Activated CD4-positive, alpha-beta T cell treated with anti-CD3 and anti-CD28 coated beads for 36 hours (primary cell): ENCODE measurements around the gene MROH7. TPM values are rescaled to one million over a fixed set of nuclear protein-coding genes. Genes with fewer than 3 reads are reported as not detected.

Source experiments
- ATAC-seq: fragments of 200-7000 bp; cut with Tn5 transposase; one replicate; pipeline ENCODE4 v1.10.0; 2021; ENCODE audit warnings: mild to moderate bottlenecking, moderate library complexity
- CTCF ChIA-PET: fragments of 350-600 bp; sonication (Branson Sonifier 250); formaldehyde crosslinking; loops from one replicate; lab custom pipeline; 2021; ENCODE audit warnings: antibody characterized with exemption; lab: Charles Lee
- POLR2A ChIA-PET: fragments of 350-600 bp; sonication (Branson Sonifier 250); formaldehyde crosslinking; loops from one replicate; lab custom pipeline; 2021; ENCODE audit warnings: antibody characterized with exemption, inconsistent platforms; lab: Charles Lee
- DNase-seq: peaks from one replicate; pipeline ENCODE4 v3.0.0-alpha.2; 2020
- H3K27ac Mint-ChIP-seq: one replicate; pipeline ENCODE4 v1.8.0; 2021; ENCODE audit warnings: mixed read lengths
- H3K27me3 Mint-ChIP-seq: one replicate; pipeline ENCODE4 v1.8.0; 2021; ENCODE audit warnings: mixed read lengths
- H3K36me3 Mint-ChIP-seq: one replicate; pipeline ENCODE4 v1.8.0; 2021; ENCODE audit warnings: low read depth, mixed read lengths
- H3K4me1 Mint-ChIP-seq: one replicate; pipeline ENCODE4 v1.8.0; 2021; ENCODE audit warnings: mixed read lengths
- H3K4me3 Mint-ChIP-seq: one replicate; pipeline ENCODE4 v1.8.0; 2021; ENCODE audit warnings: mild to moderate bottlenecking, moderate library complexity, mixed read lengths
- H3K9me3 Mint-ChIP-seq: one replicate; pipeline ENCODE4 v1.8.0; 2021; ENCODE audit warnings: low read depth, mixed read lengths
- intact Hi-C, 2 experiments: fragments of 100-400 bp; cut with DNase I in 1 of 2; cut with micrococcal nuclease in 1 of 2; formaldehyde crosslinking; loops; one replicate each; pipeline versions ENCODE4 v1.14.2 to v1.15.1; 2022 to 2024; cut with DNase I, micrococcal nuclease
- total RNA-seq, 2 experiments: library from RNA; stranded (reverse); gene quantifications; one replicate each; pipeline ENCODE4 v1.2.3, GENCODE V29; 2021

MROH7 gene
- total RNA-seq = under 1 TPM; 0.16 to 0.25 TPM

DNA sequence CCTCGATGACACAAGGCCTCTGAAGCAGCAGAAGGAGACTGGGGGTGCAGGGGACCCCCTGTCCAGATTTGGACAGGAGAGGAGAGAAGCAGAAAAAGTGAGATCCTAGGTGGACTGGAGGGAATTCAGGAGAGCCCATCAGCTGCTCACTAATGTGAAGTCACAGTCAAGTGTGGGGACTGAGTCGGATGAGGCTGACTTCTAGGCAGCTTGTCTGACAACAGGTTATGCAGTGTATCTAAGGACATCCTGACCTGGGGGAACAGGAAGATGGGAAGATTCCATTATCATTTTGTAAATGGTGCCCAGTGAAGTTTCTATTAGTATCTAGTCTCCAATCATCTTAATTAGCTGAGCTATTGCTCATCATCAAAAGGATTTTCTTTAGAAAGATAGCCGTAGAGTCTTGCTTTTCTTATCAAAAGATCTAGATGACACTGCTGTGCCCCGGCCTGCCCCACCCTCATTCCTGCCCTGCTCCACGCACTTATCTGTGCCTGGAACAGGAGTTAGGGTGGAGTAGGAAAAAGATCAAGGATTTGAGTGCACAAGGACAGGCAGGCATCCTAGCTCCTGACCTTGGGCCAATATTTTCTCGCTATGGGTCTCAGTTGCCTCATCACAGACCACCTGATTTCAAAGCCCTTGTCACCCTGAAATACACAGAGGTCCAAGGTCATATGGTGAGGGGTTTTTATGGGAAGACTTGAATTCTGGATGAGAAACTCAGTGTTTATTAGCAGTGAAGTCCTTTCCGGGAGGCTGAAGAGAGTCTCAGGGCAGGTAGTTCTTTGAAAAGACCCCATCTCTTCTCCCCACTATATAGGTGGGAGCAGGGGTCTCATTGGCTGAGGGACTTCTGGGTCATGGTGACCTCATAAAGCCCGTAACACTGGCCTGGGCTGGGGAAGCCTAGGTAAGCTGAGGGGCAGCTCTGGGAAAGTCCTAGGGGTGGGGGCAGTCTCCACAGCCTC, at the start of gene MROH7:
Gene MROH7 (plus strand): TSS at position 924 of the 974 bp plus-strand sequence. CDS start 11,141 bp downstream, outside the sequence.
- no peak for ATAC-seq
- peaks cover 4% of the 10 kb centered on the region for H3K27me3 Mint-ChIP-seq
- intact Hi-C loops = no loop called here
- ChIA-PET POLR2A (interaction anchor here (0.6 kb wide), 1 partner anchor 592 kb away, joined by 3 read pairs; no protein-coding TSS in a partner anchor), CTCF (interaction anchor here (0.6 kb wide), 1 partner anchor 123 kb away, joined by 3 read pairs; no protein-coding TSS in a partner anchor)
- peaks cover 6% of the 10 kb centered on the region for H3K9me3 Mint-ChIP-seq
- H3K36me3 Mint-ChIP-seq = no peaks in the 10 kb centered on the region
- no peak for DNase-seq
- H3K4me1 Mint-ChIP-seq = no peaks in the 10 kb centered on the region
- H3K27ac Mint-ChIP-seq = no peak within 1 kb of the TSS
- no peak within 1 kb of the TSS for H3K4me3 Mint-ChIP-seq

DNA sequence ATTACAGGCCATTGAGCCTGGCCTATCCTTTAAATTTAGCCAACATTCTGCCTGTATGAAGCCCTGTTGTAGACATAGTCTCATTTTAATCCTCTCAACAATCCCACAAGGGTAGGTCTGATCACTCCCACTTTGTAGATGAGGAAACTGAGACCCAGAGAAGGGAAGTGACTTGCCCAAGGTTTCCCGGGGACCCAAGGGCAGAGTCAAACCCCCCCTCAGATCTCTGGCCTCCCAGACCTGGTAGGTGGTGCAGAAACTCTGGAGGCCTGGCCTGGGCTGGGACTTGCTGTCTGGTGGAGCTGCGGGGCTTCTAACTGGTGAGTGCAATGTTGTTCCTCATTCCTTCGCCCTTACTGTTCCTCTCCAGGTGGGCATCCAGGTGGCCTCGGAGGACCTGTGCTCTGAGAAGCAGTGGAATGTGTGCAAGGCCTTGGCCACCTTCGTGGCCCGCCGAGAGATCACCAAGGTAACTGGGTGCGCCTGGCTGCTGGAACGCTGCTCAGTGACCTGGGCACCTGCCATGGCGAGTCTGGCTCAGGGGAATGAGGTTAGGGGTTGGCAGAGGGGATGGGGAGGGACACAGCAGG, 47.9 kb upstream of the MROH7 start:
- Mint-ChIP-seq H3K4me1 (no peaks in the 10 kb centered on the region), H3K9me3 (no peaks in the 10 kb centered on the region), H3K4me3 (no peak overlapping the region), H3K36me3 (no peaks in the 10 kb centered on the region), H3K27me3 (no peaks in the 10 kb centered on the region), H3K27ac (no peak overlapping the region)
- POLR2A ChIA-PET = no interaction called here
- DNase-seq = no peak
- intact Hi-C loops = no loop called here
- no peak for ATAC-seq
- CTCF ChIA-PET = no interaction called here

DNA sequence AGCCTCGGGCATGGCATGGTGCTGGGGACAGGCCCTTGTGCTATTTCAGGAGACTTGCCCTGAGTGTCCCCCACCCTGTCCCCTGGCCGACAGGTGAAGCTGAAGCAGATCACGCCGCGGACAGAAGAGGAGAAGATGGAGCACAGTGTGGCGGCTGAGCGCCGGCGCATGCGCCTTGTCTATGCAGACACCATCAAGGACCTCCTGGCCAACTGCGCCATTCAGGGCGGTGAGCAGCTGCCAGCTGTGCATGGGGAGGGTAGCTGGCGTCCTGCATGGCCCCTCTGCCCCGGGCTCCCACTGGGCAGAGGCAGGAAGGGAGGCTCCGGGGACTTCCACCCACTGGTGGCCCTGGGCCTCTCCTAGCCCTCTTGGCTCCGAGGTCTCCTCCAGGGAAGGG, 47.1 kb upstream of the MROH7 start:
- Mint-ChIP-seq H3K4me1 (no peaks in the 10 kb centered on the region), H3K9me3 (no peaks in the 10 kb centered on the region), H3K27me3 (no peaks in the 10 kb centered on the region), H3K4me3 (no peak overlapping the region), H3K27ac (no peak overlapping the region), H3K36me3 (no peaks in the 10 kb centered on the region)
- POLR2A ChIA-PET = no interaction called here
- ATAC-seq = no peak
- intact Hi-C loops = no loop called here
- CTCF ChIA-PET = no interaction called here
- DNase-seq = no peak

DNA sequence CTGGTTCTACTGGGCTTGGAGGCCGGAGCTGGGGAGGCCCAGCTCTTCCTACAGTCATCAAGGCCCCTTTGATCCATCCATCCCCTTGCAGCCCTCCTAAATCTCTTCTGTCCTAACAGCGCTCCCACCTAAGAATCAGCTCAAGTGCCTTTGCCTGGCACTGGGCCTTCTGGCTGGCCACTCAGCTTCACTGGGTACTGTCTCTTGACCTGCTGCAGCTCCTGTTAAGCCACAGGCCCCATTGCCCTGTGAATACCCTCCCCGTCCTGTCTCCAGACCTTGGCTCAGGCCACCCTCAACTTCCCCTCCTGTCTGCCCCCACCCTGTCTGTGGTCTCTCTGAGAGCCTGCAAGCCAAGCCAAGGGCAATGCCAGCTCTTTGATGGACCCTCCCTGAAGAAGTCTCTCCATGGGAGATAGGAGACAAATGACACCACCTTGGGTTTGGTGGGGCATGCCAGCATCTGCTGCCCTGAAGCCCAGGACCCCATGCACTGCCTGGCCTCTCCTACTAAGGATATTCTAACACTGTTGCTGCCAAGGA, 45.6 kb upstream of the MROH7 start:
- Mint-ChIP-seq H3K27ac (no peak overlapping the region), H3K36me3 (no peaks in the 10 kb centered on the region), H3K4me3 (no peak overlapping the region), H3K9me3 (no peaks in the 10 kb centered on the region), H3K4me1 (no peaks in the 10 kb centered on the region), H3K27me3 (no peaks in the 10 kb centered on the region)
- ATAC-seq = no peak
- POLR2A ChIA-PET = no interaction called here
- CTCF ChIA-PET = interaction anchor here (0.8 kb wide), 1 partner anchor 31 kb away, joined by 4 read pairs; no protein-coding TSS in a partner anchor
- intact Hi-C loops = no loop called here
- DNase-seq = no peak

DNA sequence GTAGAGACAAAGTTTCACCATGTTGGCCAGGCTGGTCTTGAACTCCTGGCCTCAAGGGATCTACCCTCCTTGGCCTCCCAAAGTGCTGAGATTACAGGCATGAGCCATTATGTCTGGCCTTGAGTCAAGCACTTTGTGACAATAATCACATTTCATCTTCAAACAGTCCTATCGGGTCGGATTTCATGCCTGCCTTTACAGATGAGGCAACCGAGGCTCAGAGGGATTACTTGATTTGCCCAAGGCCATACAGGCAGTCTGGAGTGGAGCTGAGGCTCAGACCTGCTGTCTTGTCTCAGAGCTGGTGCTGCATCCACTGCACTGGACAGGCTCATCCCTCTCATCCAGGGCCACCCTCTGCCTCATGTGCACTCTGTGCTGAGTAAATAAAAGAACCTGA, 44.8 kb upstream of the MROH7 start:
- H3K27me3 Mint-ChIP-seq = no peaks in the 10 kb centered on the region
- no peak overlapping the region for H3K27ac Mint-ChIP-seq
- ChIA-PET POLR2A (no interaction called here), CTCF (interaction anchor here (0.6 to 0.8 kb wide), 2 partner anchors 25 to 31 kb away, joined by 3 to 4 read pairs; no protein-coding TSS in a partner anchor)
- no peak overlapping the region for H3K4me3 Mint-ChIP-seq
- DNase-seq = no peak
- H3K36me3 Mint-ChIP-seq = no peaks in the 10 kb centered on the region
- ATAC-seq = no peak
- intact Hi-C loops = no loop called here
- H3K9me3 Mint-ChIP-seq = no peaks in the 10 kb centered on the region
- H3K4me1 Mint-ChIP-seq = no peaks in the 10 kb centered on the region

DNA sequence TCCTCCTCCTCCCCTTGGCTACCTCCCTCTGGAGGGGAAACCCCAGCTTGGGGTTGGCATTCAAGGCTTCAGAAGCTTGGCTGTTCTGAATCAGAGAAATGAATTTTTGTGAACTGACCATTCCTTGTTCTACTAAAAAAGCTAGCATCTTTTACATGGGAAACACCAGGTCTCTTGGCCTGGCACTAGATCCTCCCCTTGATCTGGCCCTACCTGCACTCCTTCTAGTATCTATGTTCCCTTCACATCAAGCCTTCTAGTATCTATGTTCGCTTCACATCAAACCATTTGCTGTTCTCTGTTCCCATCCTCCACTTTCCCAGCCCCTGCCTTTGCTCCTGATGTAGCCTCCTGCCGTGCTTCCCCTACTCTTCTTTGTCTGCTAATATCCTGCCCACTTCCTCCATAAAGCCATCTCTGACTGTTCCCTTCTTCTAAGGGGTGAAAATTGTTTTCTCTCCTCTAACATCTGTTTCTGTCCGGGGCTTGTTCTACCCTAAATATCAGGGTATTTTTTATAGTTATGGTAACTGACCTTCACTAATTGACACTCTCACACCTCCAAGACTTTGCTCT, 44.0 kb upstream of the MROH7 start:
- no peak overlapping the region for H3K4me3 Mint-ChIP-seq

DNA sequence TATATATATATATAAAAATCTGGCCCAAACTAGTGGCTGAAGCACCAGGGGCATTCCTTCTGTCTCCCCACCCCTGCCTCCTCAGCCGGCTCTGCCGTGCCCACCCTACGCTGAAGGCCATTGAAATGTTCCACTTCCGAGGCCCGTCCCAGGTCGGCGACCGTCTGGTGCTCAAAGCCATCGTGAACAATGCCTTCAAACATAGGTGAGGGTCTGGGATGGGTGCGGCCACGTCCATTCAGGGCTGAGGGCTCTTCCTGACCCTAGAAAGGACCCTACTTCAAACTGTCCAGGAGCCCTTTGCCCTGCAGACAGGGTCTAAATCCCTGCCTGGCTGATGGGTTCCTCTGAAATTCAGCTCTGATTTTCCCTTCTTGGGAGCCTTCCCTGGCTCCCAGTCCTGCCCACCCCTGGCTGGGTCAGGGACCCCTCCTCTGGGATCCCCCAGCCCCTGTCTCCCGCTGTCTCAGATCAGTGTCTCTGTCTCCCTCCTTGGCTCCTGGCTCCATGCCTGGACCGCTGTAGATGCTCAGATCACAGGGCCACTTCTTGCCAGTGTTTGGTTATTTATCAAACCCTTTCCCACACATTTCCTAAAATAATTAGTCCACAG, 42.3 kb upstream of the MROH7 start:
- H3K36me3 Mint-ChIP-seq = no peaks in the 10 kb centered on the region
- H3K9me3 Mint-ChIP-seq = no peaks in the 10 kb centered on the region
- CTCF ChIA-PET = no interaction called here
- ATAC-seq (no peak), DNase-seq (no peak)
- POLR2A ChIA-PET = no interaction called here
- H3K4me1 Mint-ChIP-seq = peaks cover 2% of the 10 kb centered on the region
- H3K27ac Mint-ChIP-seq = no peak overlapping the region
- H3K27me3 Mint-ChIP-seq = no peaks in the 10 kb centered on the region
- no peak overlapping the region for H3K4me3 Mint-ChIP-seq
- intact Hi-C loops = no loop called here

More for the DNA sequence above, 44.0 kb upstream of the MROH7 start:
- no peaks in the 10 kb centered on the region for H3K36me3 Mint-ChIP-seq
- DNase-seq (no peak), ATAC-seq (no peak)
- H3K27ac Mint-ChIP-seq = no peak overlapping the region
- no peaks in the 10 kb centered on the region for H3K9me3 Mint-ChIP-seq
- ChIA-PET CTCF (no interaction called here), POLR2A (no interaction called here)
- intact Hi-C loops = no loop called here
- H3K4me1 Mint-ChIP-seq = no peaks in the 10 kb centered on the region
- no peaks in the 10 kb centered on the region for H3K27me3 Mint-ChIP-seq

DNA sequence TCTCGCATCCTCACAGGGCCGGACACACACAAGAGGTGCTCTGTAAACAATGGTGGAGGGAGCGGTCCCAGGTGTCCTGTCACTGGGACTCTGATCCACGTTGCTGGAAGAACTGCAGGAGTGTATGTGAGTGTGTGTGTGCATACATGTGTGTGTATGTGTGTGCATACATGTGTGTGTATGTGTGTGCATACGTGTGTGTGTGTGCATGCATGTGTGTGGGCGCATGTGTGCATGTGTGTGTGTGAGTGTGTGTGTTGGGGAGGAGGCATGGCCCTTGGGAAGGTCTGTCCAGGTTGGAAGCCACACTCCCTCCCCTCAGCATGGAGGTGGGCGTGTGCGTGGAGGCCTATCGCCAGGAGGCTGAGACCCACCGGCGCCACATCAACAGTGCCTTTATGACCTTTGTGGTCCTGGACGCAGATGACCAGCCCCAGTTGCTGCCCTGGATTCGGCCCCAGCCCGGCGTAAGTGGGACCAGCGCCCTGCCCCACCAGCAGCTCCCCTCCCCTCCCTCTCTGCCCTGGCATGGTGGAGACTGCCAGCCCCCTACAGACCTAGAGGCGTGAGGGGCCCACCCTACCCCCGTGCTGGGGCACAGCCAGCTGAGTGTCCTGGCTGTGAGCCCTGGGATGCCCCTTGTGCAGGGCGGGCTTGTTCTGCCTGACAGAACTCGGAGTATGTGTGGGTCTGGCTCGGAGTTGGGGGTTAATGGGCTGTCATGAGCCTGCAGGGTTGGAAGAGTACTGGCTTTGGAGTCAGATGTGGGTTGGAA, 40.5 kb upstream of the MROH7 start:
- ATAC-seq = no peak
- peaks cover 14% of the 10 kb centered on the region for H3K4me1 Mint-ChIP-seq
- ChIA-PET POLR2A (no interaction called here), CTCF (no interaction called here)
- H3K27me3 Mint-ChIP-seq = no peaks in the 10 kb centered on the region
- H3K36me3 Mint-ChIP-seq = no peaks in the 10 kb centered on the region
- H3K9me3 Mint-ChIP-seq = no peaks in the 10 kb centered on the region
- no peak for DNase-seq
- intact Hi-C loops = no loop called here
- H3K27ac Mint-ChIP-seq = no peak overlapping the region
- no peak overlapping the region for H3K4me3 Mint-ChIP-seq

DNA sequence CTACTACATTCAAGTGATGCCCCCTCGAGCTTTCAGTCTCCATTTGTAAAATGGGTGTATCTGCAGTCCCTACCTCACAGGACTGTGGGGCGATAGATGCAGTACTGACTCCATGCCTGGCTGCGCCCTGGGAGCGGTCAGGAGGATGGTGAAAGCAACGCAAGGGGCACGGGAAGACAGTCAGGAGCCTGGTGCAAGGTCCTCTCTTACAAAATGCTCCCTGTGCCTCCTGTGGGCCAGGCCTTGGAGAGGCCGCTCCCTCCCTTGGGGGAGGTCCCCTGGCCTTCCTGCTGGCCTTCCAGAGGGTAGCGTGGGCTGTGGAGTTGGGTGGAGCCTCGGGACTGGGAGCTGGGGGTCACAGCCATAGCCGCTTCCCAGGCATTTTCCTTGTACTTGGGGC, 39.9 kb upstream of the MROH7 start:
- POLR2A ChIA-PET = no interaction called here
- Mint-ChIP-seq H3K4me1 (peaks cover 14% of the 10 kb centered on the region), H3K27ac (no peak overlapping the region), H3K4me3 (no peak overlapping the region), H3K9me3 (no peaks in the 10 kb centered on the region), H3K36me3 (no peaks in the 10 kb centered on the region), H3K27me3 (no peaks in the 10 kb centered on the region)
- intact Hi-C loops = no loop called here
- CTCF ChIA-PET = no interaction called here
- no peak for DNase-seq
- ATAC-seq = no peak

DNA sequence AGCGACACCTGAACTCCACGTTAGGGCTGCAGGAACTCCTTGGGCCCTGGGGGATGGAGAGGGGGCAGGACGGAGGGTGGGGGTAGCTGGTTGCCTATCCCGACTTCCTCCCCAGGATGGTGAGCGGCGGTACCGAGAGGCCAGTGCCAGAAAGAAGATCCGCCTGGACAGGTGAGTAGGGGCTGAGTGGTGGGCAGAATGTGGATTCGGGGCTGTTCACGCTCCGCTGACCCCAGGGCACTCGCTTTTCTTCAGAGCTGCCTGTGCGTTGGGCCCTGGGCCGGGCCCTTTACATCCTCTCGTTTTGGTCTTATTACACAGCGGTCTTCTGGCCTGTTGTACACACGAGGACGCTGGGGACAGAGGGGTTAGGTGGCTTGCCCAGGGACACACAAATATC, 39.0 kb upstream of the MROH7 start:
- no peaks in the 10 kb centered on the region for H3K36me3 Mint-ChIP-seq
- ATAC-seq (no peak), DNase-seq (no peak)
- ChIA-PET CTCF (no interaction called here), POLR2A (no interaction called here)
- H3K27me3 Mint-ChIP-seq = no peaks in the 10 kb centered on the region
- H3K27ac Mint-ChIP-seq = no peak overlapping the region
- no peaks in the 10 kb centered on the region for H3K9me3 Mint-ChIP-seq
- H3K4me1 Mint-ChIP-seq = peaks cover 14% of the 10 kb centered on the region
- no peak overlapping the region for H3K4me3 Mint-ChIP-seq
- intact Hi-C loops = no loop called here

DNA sequence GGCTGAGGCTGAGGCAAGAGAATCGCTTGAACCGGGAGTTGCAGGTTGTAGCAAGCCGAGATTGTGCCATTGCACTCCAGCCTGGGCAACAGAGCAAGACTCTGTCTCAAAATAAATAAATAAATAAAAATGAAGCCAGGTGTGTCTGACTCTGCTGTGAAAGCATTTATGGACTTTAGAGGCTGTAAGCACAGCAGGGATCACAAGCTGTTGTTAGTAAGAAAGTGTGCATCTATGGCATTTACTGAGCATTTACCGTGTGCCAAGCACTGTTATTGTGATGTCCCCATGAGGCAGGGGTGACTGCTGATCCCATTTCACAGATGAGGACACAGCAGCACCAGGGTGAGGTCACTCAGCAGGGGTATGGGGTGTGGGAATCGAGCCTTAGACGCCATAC, 38.3 kb upstream of the MROH7 start:
- Mint-ChIP-seq H3K27me3 (no peaks in the 10 kb centered on the region), H3K27ac (no peak overlapping the region), H3K9me3 (no peaks in the 10 kb centered on the region), H3K4me3 (no peak overlapping the region), H3K36me3 (no peaks in the 10 kb centered on the region), H3K4me1 (peaks cover 14% of the 10 kb centered on the region)
- ChIA-PET POLR2A (no interaction called here), CTCF (no interaction called here)
- ATAC-seq (no peak), DNase-seq (no peak)
- intact Hi-C loops = no loop called here
